Kidney (tissue), 14 donors: Measurements from ENCODE around the gene KPNA1. TPM values are rescaled to one million over a fixed set of nuclear protein-coding genes. Genes with fewer than 3 reads are reported as not detected.

Source experiments
- DNase-seq, 5 donors: peaks; one replicate each; pipeline ENCODE4 v3.0.0-alpha.2; 2013 to 2020
- FAIRE-seq: peaks from 2 replicates; lab custom pipeline; 2012; peaks lifted over from hg19 to GRCh38; lab: Jason Lieb, UNC
- H3K27ac ChIP-seq, 2 donors: one replicate each; pipeline ENCODE4 v1.7.0; 2013; ENCODE audit warnings: low read depth in 2 of 2, low read length in 2 of 2, inconsistent platforms in 1 of 2
- H3K27me3 ChIP-seq: one replicate; pipeline ENCODE4 v1.7.1; 2013; ENCODE audit warnings: low read length, inconsistent platforms; ENCODE audit not compliant: control insufficient read depth, insufficient read depth
- H3K36me3 ChIP-seq, 3 donors: one replicate each; pipeline versions ENCODE4 v1.7.0 to v1.7.1; 2013; ENCODE audit warnings: low read length in 3 of 3, control low read depth in 1 of 3, inconsistent platforms in 1 of 3; ENCODE audit not compliant: insufficient read depth in 3 of 3, control insufficient read depth in 2 of 3
- H3K4me1 ChIP-seq, 3 donors: one replicate each; pipeline versions ENCODE4 v1.7.0 to v1.7.1; 2013; ENCODE audit warnings: low read length in 3 of 3, inconsistent platforms in 1 of 3, low read depth in 1 of 3; ENCODE audit not compliant: control insufficient read depth in 2 of 3, insufficient read depth in 2 of 3
- H3K4me3 ChIP-seq, 3 donors: one replicate each; pipeline versions ENCODE4 v1.7.0 to v1.8.1; 2013; ENCODE audit warnings: low read length in 3 of 3, control low read depth in 1 of 3, inconsistent platforms in 1 of 3
- H3K9ac ChIP-seq, 3 donors: one replicate each; pipeline versions ENCODE4 v1.7.0 to v1.7.1; 2013; ENCODE audit warnings: low read length in 3 of 3, control low read depth in 1 of 3, inconsistent platforms in 1 of 3
- H3K9me3 ChIP-seq, 3 donors: one replicate each; pipeline versions ENCODE4 v1.7.0 to v1.7.1; 2013; ENCODE audit warnings: low read length in 3 of 3, control low read depth in 1 of 3, inconsistent platforms in 1 of 3; ENCODE audit not compliant: control insufficient read depth in 2 of 3, insufficient read depth in 1 of 3
- CTCF ChIP-seq: IDR thresholded peaks from 3 replicates; pipeline ENCODE4 v1.5.1; 2012; ENCODE audit warnings: mild to moderate bottlenecking, moderate library complexity, borderline replicate concordance; ENCODE audit not compliant: insufficient read depth; ENCODE audit errors: extremely low read depth
- intact Hi-C: fragments of 100-400 bp; cut with DNase I; formaldehyde crosslinking; loops from one replicate; pipeline ENCODE4 v1.11.1; 2022
- polyA plus RNA-seq: library from polyadenylated mRNA; stranded (reverse); fragments of 350-450 nt; fragmentation: Illumina TruSeq; extraction: RNeasy Lipid Tissue Mini Kit (QIAGEN cat#74804); gene quantifications from one replicate; pipeline ENCODE4 v1.2.3, GENCODE V29; 2014; ENCODE audit warnings: low read depth, low replicate concordance; ENCODE audit not compliant: insufficient read depth
- total RNA-seq: library from RNA; stranded (reverse); fragmentation: NEBNext Ultra II Directional; extraction: Animal tissue kit (Norgen Biotek cat#: 25700); gene quantifications from one replicate; pipeline ENCODE4 v1.2.1, GENCODE V29; 2021
- donor health status: control.
- donor health status: control.
- donor health status: control.
- donor health status: control.
- donor health status: control.
- donor health status: DM: yes; HTN: yes; CAD: no.
- donor health status: Normal renal cell carcinoma (clear cell type).

KPNA1 gene
- total and polyA plus RNA-seq, 2 donors from 2014 or later: 16.8 to 64.5 TPM

- Histone ChIP-seq H3K4me3 (no peak overlapping the region), H3K36me3 (peaks cover 0 to 4% (median 2%) of the 10 kb centered on the region in 3 donors), H3K27ac (no peak overlapping the region), H3K9ac (no peak overlapping the region), H3K27me3 (no peaks in the 10 kb centered on the region), H3K4me1 (peaks cover 0 to 5% (median 2%) of the 10 kb centered on the region in 3 donors), H3K9me3 (no peaks in the 10 kb centered on the region)
- no peak for TF ChIP-seq CTCF
- DNase-seq (no peak), FAIRE-seq (no peak)
- intact Hi-C loops: loop anchor here (10.0 kb wide), 1 partner anchor 293 kb away; the partner anchor contains the start of gene PARP14
These were observed 122.9 kb downstream of the KPNA1 start for GRCh38 chr3:122391681-122392446.

GRCh38 chr3:122390665-122391064 is 124.1 kb downstream of the KPNA1 start:
- Histone ChIP-seq H3K4me1 (peaks cover 0 to 11% (median 2%) of the 10 kb centered on the region in 3 donors), H3K36me3 (peaks cover 0 to 4% (median 2%) of the 10 kb centered on the region in 3 donors), H3K9me3 (no peaks in the 10 kb centered on the region), H3K27ac (no peak overlapping the region), H3K9ac (no peak overlapping the region), H3K4me3 (no peak overlapping the region), H3K27me3 (no peaks in the 10 kb centered on the region)
- DNase-seq (peak in 2 of 5 donors; percentile 16 to 63), FAIRE-seq (no peak)
- no peak for TF ChIP-seq CTCF
- intact Hi-C loops: loop anchor here (10.0 kb wide), 1 partner anchor 294 kb away; the partner anchor contains the start of gene PARP14

GRCh38 chr3:122389892-122390291 is 124.8 kb downstream of the KPNA1 start:
- Histone ChIP-seq H3K9me3 (no peaks in the 10 kb centered on the region), H3K9ac (no peak overlapping the region), H3K36me3 (peaks cover 0 to 4% (median under 1%) of the 10 kb centered on the region in 3 donors), H3K27ac (no peak overlapping the region), H3K4me3 (no peak overlapping the region), H3K27me3 (no peaks in the 10 kb centered on the region), H3K4me1 (peaks cover 0 to 15% (median 2%) of the 10 kb centered on the region in 3 donors)
- FAIRE-seq: no peak
- no peak for TF ChIP-seq CTCF
- DNase-seq: no peak
- intact Hi-C loops: loop anchor here (10.0 kb wide), 1 partner anchor 295 kb away; the partner anchor contains the start of gene PARP14
